Neural cell (in vitro differentiated cells): ENCODE results near the gene NUP210L.

Experiments used
- CTCF ChIP-seq: fragments of 450-650 bp; IDR thresholded peaks from 2 replicates; pipeline ENCODE4 v1.5.1; 2014; ENCODE audit warnings: antibody characterized with exemption, mild to moderate bottlenecking, moderate library complexity; ENCODE audit not compliant: poor library complexity, severe bottlenecking
- EP300 ChIP-seq: fragments of 450-650 bp; conservative IDR thresholded peaks from 2 replicates; pipeline ENCODE4 v1.6.1; 2014; ENCODE audit warnings: antibody characterized with exemption, mild to moderate bottlenecking, moderate library complexity; ENCODE audit not compliant: poor library complexity, severe bottlenecking
- EZH2 ChIP-seq: fragments of 200-600, 300-800 bp; shearing (Covaris generic), sonication (generic); IDR thresholded peaks from 2 replicates; pipeline ENCODE4 v1.6.1; 2014; ENCODE audit warnings: antibody characterized with exemption, low read length, borderline replicate concordance, mild to moderate bottlenecking; ENCODE audit not compliant: insufficient read depth, poor library complexity, severe bottlenecking
- RAD21 ChIP-seq: fragments of 450-650 bp; conservative IDR thresholded peaks from 2 replicates; pipeline ENCODE4 v1.6.1; 2014; ENCODE audit warnings: antibody characterized with exemption, mild to moderate bottlenecking, moderate library complexity

- no peak for TF ChIP-seq RAD21
- no peak for TF ChIP-seq CTCF
- no peak for TF ChIP-seq EZH2
- no peak for TF ChIP-seq EP300
Observed at GRCh38 chr1:154019940-154020339, 134.9 kb downstream of the NUP210L start.
